Stimulated activated CD8-positive, alpha-beta memory T cell treated with anti-CD3 and anti-CD28 coated beads, Interleukin-15, amount 100 ng/mL, for 48 hours (primary cell): ENCODE results near the gene CEP97.
"Not testable (repeated sequence)": the region's sequence is repeated elsewhere in the genome, so short reads cannot be mapped to it uniquely, and the experiment has no call there.

ENCODE experiments used
- DNase-seq, 2 donors: peaks; one replicate each; pipeline ENCODE4 v3.0.0-alpha.2; 2020; ENCODE audit warnings: low read depth in 2 of 2

CEP97 gene

DNA sequence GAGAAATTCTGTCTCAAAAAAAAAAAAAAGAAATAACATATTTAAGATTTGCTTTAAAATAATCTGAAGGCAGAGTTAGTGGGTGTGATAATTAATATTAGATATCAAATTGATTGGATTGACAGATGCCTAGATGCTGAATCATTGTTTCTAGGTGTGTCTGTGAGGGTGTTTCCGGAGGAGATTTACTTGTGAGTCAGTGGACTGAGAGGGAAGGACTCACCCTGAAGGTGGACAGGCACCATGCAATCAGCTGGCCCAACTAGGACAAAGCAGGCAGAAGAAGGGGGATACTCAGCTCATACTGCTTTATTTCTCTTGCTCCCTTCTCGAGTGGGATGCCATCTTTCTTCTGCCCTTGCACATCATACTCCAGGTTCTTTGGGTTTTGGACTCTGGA, 21.2 kb upstream of the CEP97 start:
- no peak for DNase-seq

DNA sequence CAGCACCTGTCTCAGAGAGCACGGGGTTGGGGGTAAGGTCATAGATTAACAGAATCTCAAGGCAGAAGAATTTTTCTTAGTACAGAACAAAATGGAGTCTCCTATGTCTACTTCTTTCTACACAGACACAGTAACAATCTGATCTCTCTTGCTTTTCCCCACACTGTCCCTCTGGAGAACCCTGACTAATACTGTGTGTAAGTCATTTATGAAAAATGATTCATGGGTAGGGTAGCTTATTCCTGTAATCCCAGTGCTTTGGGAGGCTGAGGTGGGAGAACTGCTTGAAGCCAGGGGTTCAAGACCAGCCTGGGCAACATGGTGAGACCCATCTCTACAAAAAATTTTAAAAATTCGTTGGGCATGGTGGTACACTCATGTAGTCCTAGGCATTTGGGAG, 19.8 kb upstream of the CEP97 start:
- DNase-seq: not testable (repeated sequence)

DNA sequence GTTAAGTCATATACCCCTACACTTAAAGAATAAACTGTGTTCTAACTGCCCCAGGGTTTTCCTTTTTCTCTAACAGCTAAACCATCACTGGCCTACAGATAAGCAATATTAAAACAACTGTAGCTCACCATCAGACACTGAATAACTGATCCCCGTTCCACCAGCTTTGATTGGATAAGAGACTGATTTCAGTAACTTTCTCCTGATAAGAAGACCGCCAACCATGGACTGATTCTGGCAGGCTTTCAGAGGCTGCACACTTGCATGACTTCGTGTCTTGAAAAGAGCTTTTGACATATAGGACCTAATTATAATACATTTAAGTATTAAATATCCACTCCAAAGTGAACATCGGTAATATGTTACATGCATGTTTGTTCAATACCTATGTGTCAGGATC, 15.3 kb upstream of the CEP97 start:
- DNase-seq: no peak

DNA sequence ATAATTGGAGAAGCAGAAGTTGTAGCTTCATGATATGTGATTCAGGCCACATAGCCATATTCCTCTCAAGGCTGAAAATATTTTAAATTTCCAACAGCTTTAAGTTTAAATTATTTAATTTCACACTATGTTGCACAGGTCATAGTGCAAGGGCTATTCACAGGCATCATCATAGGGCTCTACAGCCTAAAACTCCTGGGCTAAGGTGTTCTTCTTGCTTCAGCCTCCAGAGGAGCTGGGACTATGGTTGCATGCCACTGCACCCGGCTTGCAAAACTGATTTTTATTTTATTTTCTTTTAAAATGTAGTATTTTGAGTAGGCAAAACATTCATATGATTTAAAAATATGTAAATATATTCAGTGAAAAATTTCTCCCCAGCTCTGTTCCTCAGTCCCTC, 6.0 kb upstream of the CEP97 start:
- DNase-seq: no peak

DNA sequence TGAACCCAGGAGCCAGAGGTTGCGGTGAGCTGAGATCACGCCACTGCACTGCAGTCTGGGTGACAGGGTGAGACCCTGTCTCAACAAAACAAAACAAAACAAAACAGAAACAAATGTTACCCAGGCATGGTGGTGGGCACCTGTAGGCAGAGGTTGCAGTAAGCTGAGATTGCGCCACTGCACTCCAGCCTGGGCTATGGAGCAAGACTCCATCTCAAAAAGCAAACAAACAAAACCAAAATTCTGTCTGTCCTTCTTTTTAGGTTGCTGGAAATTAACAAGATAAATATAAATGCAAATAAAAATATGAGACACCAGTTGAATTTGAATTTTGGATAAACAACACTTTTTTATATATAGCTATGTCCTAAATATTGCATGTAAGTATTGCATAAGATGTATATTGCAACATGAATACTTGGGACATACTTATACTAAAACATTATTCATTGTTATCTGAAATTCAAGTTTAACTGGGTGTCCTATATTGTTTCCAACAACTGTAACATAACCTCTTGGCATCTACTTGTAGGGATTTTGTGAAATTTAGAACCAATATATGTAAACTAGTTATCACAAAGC, 4.7 kb upstream of the CEP97 start:
- DNase-seq: no peak

DNA sequence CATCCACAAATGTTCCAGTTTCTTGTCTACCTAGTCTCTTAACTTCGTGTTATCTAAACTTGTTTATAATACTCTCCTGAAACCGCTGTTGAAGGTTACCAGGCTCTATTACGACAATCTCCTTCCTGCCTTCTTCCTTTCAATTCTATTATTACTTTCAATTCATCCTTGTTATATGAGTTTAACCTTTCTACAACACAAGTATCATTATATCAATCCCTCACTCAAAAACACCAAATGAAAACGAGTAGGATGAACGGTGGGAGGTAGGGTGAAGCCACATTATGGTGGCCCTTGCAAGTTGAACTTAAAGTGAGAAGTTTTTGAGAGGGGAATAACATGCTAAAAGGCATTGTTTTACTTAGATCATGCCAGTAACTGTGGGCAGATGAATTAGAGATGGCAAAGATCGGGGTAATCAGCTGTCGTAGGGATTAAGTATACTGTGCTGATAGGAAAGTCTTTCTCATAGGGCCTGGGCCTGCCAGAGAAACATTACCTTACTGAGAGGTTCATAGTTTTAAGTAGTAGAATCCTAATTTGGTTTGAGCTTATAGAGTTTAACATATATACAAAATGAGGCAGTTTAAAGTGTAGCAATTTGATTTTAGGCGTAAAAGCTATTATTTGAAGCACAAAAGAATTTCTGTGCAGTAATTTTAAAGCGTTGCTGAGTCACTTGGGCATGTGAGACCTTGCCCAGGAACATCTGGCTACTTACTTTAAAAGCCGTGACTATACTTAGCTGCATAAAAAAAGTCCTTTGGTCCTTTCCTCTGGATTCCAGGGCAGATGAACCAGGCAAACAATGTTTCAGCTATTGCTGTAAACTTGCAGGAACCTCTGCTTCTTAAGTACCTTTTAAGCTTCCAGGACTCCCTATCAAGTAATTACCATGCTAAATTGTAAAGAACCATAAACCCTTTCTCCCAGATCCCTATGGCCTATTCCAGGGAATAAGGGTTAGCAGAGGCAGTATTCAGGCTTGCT, 3.3 kb upstream of the CEP97 start:
- DNase-seq: no peak

DNA sequence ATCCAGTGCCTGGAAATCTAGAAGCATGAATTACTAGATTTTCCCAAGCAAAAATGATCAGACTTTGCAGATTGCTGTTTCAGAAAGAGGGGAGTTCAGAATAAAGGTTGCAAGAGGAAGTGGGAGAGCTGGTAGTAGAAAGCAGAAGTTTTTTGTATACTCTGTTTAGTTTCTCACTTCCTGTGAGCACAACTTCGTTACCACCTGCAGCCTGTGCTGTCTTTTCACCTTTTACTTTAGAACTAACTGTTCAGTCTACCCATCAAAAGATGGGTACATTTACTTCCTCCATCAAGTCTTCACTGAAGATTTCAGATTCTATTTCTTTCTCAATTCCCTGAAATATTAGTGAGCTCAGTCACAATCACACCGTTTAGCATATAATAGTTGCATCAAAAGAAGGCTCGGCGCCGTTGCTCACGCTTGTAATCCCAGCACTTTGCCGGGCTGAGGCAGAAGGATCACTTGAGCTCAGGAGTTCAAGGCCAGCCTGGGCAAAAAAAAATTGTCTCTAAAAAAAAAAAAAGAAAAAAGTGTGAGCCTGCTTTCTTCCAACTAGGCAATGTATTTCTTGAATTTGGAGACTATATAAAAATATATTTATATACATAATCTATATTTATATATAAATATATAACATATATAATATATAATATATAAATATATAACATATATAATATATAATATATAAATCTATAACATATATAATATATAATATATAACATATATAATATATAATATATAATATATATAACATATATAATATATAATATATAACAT, 1.8 kb upstream of the CEP97 start:
- DNase-seq: no peak

DNA sequence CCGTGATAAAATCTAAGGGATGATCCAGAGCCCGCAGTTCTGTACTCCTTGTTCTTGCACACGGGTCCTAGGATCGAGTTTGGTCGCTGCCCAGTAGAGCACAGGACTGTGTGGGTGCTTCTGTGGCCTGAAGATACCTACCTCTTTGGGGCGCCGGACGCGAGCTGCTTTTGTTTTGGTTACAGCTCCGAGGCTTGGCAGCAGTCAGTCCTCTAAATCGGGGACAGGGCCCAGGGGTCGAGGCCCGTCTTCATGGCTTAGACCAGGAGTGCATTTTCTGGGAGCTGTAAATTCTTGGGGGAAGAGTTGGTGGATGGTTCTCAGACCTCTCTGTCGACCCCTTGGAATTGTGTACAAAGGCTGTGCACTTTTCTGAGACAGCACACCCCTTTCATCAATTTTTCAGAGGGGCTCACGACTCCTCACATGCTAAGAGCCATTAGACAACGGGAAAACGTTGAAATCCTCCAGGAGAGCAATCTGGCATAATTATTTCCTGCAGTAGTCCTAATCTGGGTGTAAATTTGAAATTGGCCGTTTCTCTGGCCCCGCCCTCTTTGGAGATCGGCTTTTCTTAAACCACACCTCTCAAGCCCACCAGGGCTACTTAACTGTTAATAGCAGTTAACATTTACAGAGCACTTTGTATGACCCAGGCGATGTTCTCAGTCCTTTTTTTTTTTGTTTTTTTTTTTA, 928 bp downstream of the CEP97 start:
- DNase-seq: no peak

DNA sequence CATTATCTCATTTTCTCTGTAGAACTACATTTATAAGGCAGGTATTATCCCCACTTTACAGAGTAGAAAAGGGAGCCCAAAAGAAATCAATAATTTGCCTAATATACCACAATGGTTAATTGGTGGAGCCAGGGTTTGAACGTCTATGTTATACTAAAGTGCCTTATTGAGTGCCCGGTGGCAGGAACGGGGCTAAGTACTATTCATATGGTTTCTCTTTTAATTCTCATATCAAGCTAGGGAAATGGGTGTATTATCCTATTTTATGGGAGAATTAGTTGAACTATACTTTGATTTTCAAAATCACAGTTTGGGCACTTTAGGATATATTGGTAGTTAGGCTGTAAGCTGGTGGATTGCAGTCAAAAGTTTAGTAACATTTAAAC, 1.5 kb downstream of the CEP97 start:
- DNase-seq: no peak

DNA sequence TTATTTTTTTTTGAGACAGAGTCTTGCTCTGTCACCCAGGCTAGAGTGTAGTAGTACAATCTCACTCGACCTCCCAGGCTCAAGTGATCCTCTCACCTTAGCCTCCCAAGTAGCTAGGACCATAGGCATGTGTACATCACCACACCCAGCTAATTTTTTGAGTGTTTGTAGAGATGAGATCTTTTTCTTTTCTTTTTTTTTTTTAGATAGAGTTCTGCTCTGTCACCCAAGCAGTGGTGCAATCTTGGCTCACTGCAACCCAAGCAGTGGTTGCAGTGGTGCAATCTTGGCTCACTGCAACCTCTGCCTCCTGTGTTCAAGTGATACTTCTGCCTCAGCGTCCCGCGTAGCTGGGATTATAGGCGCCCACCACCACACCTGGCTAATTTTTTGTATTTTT, 5.2 kb downstream of the CEP97 start:
- DNase-seq: no peak

DNA sequence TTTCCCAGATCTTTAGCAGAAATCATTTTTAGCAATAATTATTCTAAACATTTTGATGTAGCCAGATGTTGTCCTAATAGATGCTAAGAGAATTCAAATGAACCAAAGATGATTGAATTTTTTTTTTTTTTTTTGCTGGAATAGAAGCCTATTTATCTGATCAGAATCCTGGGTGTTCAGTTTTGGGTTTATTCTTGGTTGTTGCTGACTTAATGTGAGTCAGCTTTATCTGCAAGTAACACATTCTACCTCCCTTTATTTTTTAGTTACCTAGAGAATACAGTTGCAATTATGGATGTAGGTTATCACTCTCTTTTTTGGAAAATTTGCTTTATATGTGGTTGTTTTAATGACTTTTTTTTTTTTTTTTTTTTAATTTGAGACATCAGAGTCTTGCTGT, 6.4 kb downstream of the CEP97 start:
- no peak for DNase-seq

DNA sequence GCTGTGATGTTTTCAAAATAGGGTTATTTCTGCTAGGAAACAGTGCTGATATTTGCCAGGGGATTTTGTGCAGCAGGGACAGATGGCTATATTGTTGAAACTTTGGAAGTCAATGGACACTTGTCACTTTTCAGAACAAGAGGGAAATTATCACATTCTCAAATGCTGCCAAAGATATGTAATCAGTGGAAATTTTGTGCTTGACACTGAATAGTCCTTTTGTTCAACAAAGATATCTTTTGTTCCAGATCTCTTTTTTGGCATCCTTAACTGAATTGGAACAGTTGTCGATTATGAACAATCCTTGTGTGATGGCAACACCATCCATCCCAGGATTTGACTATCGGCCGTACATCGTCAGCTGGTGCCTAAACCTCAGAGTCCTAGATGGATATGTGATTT, 7.8 kb downstream of the CEP97 start:
- DNase-seq: no peak

DNA sequence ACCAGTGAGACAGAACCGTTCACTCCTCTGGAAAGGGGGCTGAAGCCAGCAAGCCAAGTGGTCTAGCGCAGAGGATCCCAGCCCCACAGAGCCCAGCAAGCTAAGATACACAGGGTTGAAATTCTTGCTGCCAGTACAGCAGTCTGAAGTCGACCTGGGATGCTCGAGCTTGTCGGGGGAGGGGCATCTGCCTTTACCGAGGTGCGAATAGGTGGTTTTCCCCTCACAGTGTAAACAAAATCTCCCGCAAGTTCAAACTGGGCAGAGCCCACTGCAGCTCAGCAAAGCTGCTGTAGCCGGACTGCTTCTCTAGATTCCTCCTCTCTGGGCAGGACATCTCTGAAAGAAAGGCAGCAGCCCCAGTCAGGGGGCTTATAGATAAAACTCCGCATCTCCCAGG, 11.4 kb downstream of the CEP97 start:
- DNase-seq: no peak

DNA sequence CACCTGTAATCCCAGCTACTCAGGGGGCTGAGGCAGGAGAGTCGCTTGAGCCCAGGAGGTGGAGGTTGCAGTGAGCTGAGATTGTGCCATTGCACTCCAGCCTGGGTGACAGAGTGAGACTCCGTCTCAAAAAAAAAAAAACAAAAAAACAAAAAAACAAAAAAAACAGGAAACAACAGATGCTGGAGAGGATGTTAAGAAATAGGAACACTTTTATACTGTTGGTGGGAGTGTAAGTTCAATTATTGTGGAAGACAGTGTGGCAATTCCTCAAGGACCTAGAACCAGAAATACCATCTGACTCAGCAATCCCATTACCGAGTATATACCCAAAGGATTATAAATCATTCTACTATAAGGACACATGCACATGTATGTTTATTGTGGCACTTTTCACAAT, 17.5 kb downstream of the CEP97 start:
- DNase-seq: not testable (repeated sequence)

DNA sequence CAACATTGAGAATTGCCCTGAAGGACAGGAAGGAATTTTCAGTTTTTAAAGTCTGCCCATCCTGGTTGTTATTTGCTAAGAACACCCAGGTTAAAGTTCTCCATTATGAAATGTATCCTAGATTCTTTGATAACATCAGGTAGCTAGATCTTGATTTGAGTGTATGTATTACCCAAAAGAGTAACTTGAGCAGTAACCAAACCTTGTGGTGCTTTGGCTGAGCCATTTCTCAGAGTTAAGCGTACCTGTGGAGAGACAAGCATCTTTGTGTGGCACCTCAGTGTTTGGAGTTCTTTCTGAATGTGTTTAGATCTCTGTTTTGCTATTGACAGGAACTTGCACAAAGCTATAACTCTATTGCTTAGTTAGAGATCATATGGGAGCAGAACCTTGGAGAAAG, 20.4 kb downstream of the CEP97 start:
- DNase-seq: no peak

DNA sequence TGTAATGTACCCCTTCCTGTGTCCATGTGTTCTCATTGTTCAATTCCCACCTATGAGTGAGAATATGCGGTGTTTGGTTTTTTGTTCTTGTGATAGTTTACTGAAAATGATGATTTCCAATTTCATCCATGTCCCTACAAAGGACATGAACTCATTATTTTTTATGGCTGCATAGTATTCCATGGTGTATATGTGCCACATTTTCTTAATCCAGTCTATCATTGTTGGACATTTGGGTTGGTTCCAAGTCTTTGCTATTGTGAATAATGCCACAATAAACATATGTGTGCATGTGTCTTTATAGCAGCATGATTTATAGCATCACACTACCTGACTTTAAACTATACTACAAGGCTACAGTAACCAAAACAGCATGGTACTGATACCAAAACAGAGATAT, 21.5 kb downstream of the CEP97 start:
- DNase-seq: not testable (repeated sequence)

DNA sequence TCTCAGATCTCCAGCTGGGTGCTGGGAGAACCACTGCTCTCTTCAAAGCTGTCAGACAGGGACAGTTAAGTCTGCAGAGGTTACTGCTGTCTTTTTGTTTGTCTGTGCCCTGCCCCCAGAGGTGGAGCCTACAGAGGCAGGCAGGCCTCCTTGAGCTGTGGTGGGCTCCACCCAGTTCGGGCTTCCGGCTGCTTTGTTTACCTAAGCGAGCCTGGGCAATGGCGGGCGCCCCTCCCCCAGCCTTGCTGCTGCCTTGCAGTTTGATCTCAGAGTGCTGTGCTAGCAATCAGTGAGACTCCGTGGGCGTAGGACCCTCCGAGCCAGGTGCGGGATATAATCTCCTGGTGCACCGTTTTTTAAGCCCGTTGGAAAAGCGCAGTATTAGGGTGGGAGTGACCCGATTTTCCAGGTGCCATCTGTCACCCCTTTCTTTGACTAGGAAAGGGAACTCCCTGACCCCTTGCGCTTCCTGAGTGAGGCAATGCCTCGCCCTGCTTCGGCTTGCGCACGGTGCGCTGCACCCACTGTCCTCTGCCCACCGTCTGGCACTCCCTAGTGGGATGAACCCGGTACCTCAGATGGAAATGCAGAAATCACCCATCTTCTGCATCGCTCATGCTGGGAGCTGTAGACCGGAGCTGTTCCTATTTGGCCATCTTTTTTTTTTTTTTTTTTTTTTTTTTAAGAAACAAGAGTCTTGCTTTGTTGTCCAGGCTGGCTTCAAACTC, 29.1 kb downstream of the CEP97 start:
- DNase-seq: not testable (repeated sequence)

DNA sequence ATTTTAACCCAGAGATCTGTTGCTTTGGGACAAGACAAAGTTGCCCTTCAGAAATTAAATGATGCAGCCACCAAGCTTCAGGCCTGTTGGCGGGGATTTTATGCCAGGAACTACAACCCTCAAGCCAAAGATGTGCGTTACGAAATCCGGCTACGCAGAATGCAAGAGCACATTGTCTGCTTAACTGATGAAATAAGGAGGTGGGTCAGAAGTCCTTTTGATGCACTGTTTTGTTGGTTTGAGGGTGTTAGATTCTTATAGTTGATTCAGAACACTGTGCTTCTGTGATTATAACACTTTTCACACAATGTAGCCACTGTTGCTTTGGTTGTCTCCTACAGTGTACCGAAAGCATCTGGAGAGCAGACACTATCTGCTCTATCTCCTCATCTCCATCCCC, 33.8 kb downstream of the CEP97 start:
- DNase-seq: no peak

DNA sequence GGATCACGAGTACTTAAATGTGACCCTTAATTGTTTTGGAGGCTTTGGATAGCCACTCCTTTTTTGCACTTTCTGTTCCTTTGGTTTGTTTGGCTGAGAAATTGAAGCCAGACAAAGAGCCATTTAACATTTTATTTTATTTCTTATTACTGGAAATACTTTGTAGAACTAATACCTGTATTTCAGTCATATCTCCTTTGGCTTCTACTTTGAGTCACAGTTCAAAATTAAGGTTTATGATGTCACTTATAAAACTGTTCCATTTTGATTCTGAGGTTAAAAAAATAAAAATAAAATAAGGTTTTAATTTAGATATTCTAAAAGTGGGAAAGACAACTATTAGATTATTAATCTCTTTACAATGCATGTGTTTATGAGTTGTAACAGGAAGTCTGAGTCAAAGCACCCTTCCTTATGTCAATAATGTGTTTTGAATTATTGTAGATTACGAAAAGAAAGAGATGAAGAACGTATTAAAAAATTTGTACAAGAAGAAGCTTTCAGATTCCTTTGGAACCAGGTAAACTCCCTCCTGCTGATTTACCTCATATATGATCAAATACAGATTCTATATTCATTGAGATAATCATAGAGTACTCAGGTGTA, 37.7 kb downstream of the CEP97 start:
- DNase-seq: no peak

DNA sequence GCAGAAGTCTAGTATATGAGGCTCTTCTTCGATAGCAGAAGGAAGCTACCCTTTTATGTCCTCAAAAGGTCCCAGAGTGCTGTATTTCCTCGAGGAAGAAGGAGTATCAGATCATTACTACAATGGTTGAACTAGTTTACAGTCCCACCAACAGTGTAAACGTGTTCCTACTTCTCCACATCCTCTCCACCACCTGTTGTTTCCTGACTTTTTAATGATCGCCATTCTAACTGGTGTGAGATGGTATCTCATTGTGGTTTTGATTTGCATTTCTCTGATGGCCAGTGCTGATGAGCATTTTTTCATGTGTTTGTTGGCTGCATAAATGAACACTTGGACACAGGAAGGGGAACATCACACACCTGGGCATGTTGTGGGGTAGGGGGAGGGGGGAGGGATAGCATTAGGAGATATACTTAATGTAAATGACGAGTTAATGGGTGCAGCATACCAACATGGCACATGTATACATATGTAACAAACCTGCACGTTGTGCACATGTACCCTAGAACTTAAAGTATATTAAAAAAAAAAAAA, 53.4 kb downstream of the CEP97 start:
- not testable (repeated sequence) for DNase-seq
